Suppressor macrophage treated with lipopolysaccharide for 4 hours (primary cell): Measurements from ENCODE around the gene FRMD7.
A peak's percentile ranks its signal among the peaks of the same experiment; 100 is the strongest.
"Not testable (repeated sequence)": the region's sequence is repeated elsewhere in the genome, so short reads cannot be mapped to it uniquely, and the experiment has no call there.

Experiments
- DNase-seq: peaks from one replicate; pipeline ENCODE4 v3.0.0-alpha.2; 2020

FRMD7 gene

DNA sequence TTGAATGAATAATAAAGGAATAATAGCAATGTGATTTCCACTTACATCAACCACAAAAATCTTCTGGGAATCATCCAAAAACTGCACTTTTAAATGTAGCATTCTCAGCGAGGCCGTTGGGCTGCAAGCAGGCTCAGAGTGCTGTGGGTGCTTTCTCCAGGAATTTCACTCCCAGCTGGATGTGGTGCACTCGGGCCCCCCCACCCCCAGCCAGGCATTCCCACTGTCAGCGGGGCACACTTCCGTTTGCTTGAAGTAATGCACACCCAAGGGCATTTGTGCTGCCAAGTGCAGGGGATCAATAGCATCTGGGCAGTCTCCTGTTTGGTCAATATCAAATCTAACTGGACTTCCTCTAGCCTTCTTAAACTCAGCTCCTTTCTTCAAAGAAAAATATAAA lies at the start of gene FRMD7:
Gene FRMD7, minus strand, starts transcription at position 278 of the 400 bp plus-strand sequence. Its CDS starts 176 bp downstream, at position 102.
- no peak for DNase-seq

DNA sequence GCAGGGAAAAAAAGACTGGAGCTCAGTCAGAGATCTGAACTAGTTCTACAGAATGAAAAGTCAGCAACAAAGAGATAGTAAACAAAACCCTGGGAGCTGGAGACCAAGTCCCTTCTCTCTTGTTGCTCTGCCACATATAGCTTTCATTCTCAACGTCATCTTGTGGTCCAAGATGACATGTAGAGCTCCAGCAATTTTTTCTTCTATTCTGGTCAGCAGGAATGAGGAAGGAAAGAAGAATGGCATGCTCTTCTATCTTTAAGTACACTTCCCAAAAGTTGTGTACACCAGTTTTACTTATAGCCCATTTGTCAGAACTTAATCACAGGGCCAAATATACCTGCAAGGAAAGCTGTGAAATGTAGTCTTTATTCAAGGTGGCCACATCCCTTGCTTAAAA lies 45.8 kb upstream of the FRMD7 start:
- peak; percentile 3 for DNase-seq

GRCh38 chrX:132171881-132172280 lies 44.1 kb upstream of the FRMD7 start:
- DNase-seq, result no peak

DNA sequence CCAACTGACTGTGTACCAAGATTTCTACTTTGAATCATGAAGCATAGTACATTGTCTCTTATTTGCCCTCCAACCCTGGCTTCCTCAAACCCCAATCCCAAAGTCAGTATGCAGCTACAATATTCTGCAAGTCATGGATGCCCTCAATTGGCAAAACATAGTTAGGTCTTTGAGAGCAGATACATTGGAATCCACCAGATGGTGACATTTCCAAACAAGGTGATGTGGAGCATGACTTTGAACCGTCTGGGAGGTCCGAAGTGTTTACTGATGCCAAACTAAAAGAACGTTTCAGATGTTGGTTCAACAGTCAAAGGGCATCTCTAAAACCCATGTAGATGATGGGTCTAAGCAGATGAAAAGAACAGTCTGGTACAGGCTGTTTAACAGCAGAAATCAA lies 43.7 kb upstream of the FRMD7 start:
- no peak for DNase-seq

DNA sequence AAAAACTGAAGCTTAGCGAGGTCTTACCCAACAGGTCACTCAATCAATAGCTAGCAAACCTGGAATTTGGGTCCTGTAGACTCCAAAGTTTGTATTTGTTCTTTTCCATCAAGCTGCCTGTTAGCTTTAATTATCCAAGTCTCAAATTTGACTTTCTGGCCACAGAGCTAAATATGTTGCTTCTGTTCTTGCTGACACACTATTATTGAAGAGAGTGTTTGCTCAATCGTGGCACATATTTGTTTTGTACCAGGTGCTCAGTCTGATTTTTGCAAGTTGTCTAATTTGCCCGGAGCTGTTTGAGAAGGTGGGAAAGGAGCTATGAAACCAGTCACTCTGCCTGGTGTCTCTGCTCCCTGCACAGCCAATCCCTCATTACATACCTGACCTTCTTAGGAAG lies 41.7 kb upstream of the FRMD7 start:
- no peak for DNase-seq

DNA sequence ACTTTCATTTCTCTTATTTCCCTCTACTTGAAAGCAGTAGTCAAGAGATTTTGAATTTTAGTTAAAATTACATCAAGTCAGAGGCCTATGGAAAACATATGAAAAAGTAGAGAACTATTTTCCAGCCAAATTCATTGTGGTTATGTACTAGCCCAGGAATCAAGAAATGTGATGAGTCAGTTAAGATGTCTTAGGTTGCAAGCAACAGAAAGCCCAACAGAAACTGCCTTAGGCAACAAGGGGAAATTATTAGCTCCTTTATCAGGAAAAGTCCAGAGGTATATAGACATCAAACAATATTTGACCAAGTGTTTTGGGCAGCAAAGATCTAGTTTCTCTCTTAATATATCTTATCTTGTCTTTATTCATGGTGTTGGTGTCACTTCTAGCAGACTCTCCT lies 37.8 kb upstream of the FRMD7 start:
- DNase-seq, result no peak

DNA sequence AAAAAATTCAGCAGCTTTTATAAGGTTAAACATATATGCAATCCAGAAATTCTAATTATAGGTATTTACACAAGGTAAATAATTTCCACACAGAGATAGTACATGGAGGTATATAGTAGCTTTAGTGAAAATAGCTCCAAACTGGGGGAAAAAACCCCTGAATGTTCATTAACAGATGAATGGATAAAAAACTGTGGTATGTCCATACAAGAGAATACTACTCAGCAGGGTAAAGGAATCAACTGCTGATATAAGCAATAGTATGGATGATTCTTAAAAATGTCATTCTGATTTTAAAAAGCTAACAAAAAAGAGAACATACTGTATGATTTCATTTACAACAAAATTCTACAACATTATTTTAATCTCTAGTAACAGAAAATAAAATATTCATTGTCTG lies 37.2 kb upstream of the FRMD7 start:
- DNase-seq, result no peak

DNA sequence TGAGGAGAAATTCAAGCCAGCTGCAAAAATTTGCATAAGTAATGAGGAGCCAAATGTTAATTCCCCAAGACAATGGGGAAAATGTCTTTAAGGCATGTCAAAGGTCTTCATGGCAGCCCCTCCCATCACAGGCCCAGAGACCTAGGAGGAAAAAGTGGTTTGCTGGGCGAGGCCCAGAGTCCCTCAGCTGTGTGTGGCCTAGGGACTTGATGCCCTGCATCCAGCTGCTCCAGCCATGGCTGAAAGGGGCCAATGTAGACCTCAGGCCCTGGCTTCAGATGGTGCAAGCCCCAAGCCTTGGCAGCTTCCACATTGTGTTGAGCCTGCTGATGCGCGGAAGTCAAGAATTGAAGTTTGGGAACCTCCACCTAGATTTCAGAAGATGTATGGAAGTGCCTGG lies 35.3 kb upstream of the FRMD7 start:
- DNase-seq, result not testable (repeated sequence)

DNA sequence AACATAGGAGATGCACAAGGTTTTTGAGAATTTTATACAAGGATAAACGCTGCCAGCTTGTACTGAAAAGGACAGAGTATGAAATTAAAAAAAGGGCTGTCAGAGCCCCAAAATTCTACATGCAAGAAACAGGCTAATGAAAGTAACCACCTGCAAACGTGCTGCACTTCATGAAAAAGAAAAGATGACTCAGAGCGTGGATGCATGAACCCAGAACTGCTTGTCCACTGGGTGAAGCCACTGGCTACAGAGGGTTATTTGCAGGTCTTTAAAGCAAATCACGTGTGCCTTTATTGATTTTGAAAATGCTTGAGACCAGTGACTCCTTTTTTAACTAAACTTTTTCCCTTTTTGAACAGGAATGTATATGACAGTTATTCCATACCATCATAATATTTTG lies 25.3 kb upstream of the FRMD7 start:
- DNase-seq, result no peak

DNA sequence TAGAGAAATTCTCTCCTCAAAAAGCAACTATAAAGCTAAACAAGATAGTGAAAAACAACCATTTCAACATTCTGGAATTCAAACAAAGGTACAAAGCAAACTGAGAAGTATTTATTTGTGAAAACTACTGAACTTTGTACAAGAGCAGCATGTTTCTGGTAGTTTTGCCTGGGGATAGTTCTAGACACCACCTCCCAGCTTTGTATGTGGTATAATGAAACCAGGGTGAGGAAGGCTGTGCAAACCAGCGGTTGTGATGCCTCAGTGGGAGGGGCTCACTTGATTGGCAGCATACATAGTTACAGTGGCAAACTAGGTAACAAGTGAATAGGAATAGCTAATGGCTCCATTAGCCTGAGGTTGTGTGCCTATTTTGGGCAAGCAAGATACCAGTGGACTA lies 18.6 kb upstream of the FRMD7 start:
- DNase-seq, result no peak

DNA sequence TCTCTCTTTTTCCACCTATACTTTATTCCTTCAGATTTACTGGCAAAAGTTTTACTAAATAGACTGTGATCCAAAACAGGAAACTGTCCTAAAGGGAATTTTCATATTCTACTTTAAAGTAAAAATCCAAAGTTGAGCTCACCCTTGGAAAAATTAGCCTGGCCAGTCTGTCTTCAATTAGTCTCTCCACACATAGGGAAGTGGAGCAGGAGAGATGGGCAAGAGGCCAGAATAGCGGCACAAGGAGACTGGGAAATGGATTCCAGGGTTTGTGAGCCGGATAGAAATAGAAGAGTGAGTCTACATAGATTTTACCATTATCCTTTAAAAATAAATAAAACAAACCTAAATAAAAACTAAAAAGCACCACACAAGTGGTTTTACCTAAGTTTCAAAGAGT lies 16.2 kb upstream of the FRMD7 start:
- DNase-seq, result no peak

DNA sequence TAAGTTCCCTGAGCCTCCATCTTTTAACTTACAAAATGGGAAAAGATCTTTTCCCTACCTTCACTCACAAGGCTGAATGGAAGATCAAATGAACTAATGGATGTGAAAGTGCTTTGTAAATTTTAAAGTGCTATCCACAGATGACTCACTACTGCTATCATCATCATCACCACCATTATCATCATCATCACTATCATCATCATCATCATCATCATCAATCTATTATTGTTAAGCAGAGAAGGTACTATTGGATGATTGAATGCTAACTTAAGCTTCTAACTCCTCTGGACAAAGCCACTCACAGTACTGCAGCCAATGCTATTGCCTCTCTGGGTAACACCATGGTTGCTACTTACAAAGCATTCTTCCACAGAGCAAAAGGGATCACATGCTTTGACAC lies 1.9 kb downstream of the FRMD7 start:
- DNase-seq, result no peak

- DNase-seq, result no peak
Measured at GRCh38 chrX:132120913-132121312, 6.9 kb downstream of the FRMD7 start.

- no peak for DNase-seq
Measured at GRCh38 chrX:132119821-132120515, 7.9 kb downstream of the FRMD7 start.

- no peak for DNase-seq
Measured at GRCh38 chrX:132119283-132119682, 8.5 kb downstream of the FRMD7 start.

DNA sequence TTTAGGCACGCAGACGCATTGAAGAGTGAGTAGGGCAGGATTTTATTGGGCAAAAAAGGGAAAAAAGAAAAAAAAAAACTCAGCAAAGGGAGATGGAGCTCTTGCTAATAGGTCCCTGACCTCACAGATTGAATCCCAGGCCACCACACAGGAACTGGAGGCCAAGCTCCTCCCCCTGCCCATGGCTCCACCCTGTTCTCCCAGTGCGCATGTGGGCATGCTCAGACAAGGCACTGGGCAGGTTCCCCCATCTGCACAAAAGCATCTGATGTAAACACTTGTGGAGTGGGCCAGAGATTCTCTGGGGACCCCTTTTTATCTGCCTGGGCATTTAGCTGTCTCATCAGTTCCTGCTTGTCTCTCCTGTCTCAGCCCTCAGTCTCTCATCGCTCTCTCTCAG lies 9.5 kb downstream of the FRMD7 start:
- DNase-seq, result no peak

GRCh38 chrX:132115792-132116191 lies 12.0 kb downstream of the FRMD7 start:
- DNase-seq, result no peak

GRCh38 chrX:132114607-132115006 lies 13.2 kb downstream of the FRMD7 start:
- DNase-seq, result no peak

GRCh38 chrX:132107291-132107690 lies 20.5 kb downstream of the FRMD7 start:
- DNase-seq, result no peak

GRCh38 chrX:132101799-132102198 lies 26.0 kb downstream of the FRMD7 start:
- DNase-seq, result no peak

- DNase-seq, result no peak
Measured at GRCh38 chrX:132101206-132101605, 26.6 kb downstream of the FRMD7 start.

DNA sequence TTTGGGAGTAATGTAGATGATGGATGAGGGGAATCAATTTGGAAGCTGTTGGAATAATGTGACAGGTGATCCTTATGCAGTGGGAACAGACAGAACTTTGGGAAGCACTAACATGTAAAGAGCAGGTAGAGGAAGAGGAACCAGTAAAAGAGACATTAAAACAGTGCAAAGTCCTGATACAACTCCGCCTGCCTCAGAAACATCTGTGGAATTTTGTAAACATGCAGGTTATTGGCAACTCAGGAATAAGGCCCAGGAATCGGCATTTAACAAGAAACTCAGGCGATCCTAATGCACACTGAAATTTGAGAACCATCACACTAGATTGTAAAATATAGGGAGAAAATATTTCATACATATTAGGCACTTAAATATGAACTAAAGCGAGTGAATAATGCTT lies 29.1 kb downstream of the FRMD7 start:
- DNase-seq, result not testable (repeated sequence)

DNA sequence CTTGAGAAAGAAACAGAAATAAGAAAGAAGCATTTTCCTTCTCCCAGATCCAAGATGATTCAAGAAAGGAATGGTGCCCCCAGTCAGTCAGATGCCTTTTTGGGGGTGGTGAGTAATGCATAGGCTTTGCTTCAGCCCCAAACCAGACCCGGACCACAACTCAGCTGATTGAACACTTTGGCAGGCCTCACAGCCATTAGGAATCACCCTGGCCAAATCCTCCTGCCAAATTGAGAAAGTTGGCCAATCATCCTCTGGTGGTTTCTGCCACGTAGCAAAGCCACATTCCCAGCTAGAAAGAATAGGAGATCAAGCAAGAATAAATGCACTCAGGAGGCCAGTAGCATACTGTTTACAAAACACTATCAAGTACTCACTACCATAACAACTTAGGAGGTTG lies 33.7 kb downstream of the FRMD7 start:
- no peak for DNase-seq

DNA sequence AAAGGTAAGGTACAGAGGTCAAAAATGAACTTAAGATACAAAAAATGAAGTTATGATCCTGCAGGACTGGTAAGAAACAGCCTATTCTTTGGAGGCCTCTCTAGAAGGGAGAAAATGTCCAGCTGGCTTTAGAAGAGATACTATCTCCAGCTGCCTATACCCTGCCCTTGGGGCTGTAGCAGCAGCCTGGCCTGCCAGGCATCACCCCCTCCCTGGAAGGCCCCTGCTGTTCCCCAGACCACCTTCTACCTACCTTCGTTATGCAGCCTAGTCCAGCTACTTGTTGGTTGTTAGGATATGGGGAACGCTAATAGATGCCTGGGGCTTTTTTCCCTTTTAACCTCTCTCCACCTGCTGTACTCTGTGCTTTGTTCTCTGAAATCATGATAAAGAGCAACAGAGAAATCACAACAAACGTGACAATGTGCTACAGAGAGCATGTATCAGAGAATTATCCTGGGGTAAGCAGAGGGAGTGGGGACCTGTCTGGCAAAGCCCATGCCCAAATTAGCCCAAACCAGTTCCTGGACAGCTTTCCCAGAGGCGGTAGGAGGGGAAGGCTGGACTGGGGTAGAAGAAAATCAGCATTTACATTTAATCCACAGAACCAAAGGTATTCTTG lies 34.5 kb downstream of the FRMD7 start:
- no peak for DNase-seq
